Measurements from ENCODE around the gene NINJ2.

DNA sequence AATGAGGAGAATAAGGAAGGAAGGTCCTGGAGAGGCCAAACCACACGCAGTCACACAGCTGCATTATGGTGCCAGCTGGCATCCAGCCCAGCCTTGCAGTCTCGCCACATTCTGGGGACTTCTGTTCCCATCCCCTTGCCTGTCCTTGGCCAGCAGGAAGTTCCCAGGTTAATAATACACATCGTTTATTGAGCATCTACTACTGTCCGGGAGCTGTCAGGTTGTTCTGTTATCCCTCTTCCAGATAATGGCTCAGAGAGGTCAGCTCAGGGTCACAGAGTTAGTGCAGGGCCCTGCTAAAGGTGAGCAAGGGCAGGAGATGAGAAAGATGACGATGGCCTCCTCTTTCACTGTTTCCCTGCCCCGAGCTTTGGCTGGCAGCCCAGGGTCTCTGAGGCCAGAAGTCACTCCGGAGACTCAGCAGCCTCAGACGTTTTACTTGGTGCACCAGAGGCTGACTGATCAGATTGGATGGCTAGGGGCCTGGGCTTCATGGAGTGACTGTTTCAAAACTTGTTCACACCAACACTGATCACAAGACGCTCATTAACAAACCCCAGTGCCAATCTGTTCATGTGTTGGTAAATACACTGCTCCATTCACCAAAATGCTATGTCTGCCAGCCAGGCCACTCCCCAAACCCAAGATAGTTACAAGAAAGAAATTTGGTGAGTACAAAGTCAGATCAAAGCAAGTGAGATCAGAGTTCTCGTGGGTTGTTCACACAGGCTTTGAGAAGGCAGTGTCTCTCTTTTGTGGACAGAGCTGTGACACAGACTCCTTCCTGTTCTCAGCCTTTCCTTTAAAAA lies 124.3 kb downstream of the NINJ2 start:
- TF ChIP-seq, protein P1, sequence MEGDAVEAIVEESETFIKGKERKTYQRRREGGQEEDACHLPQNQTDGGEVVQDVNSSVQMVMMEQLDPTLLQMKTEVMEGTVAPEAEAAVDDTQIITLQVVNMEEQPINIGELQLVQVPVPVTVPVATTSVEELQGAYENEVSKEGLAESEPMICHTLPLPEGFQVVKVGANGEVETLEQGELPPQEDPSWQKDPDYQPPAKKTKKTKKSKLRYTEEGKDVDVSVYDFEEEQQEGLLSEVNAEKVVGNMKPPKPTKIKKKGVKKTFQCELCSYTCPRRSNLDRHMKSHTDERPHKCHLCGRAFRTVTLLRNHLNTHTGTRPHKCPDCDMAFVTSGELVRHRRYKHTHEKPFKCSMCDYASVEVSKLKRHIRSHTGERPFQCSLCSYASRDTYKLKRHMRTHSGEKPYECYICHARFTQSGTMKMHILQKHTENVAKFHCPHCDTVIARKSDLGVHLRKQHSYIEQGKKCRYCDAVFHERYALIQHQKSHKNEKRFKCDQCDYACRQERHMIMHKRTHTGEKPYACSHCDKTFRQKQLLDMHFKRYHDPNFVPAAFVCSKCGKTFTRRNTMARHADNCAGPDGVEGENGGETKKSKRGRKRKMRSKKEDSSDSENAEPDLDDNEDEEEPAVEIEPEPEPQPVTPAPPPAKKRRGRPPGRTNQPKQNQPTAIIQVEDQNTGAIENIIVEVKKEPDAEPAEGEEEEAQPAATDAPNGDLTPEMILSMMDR (IDR thresholded peaks at IDR 0.05) = no peak
- TF ChIP-seq POLR2A (IDR thresholded peaks at IDR 0.05) = no peak
